Ascending aorta (tissue), 2 donors: ENCODE data around the gene TRIM4. TPM values are rescaled to one million over a fixed set of nuclear protein-coding genes. Genes with fewer than 3 reads are reported as not detected.

ENCODE experiments used
- DNase-seq, 2 donors: peaks; one replicate each; pipeline ENCODE4 v3.0.0-alpha.2; 2019; ENCODE audit warnings: low spot score in 2 of 2
- H3K27ac ChIP-seq, 2 donors: fragments of 200-600 bp; sonication (generic); one replicate each; pipeline ENCODE4 v1.5.1; 2016 to 2017; ENCODE audit warnings: mild to moderate bottlenecking in 1 of 2
- H3K27me3 ChIP-seq: fragments of 200-600 bp; sonication (generic); one replicate; pipeline ENCODE4 v1.5.1; 2017
- H3K36me3 ChIP-seq, 2 donors: fragments of 200-600 bp; sonication (generic); one replicate each; pipeline ENCODE4 v1.5.1; 2016
- H3K4me1 ChIP-seq, 2 donors: fragments of 200-600 bp; sonication (generic); one replicate each; pipeline ENCODE4 v1.5.1; 2016 to 2017; ENCODE audit warnings: mild to moderate bottlenecking in 1 of 2
- H3K4me3 ChIP-seq, 2 donors: fragments of 200-600 bp; sonication (generic); one replicate each; pipeline ENCODE4 v1.5.1; 2016 to 2017; ENCODE audit warnings: mild to moderate bottlenecking in 1 of 2
- H3K9me3 ChIP-seq, 2 donors: fragments of 200-600 bp; sonication (generic); one replicate each; pipeline ENCODE4 v1.5.1; 2016
- CTCF ChIP-seq, 3 experiments: fragments of 200-600 bp in 2 of 3; fragments of 450-650 bp in 1 of 3; sonication (generic) in 2 of 3; IDR thresholded peaks; one replicate each; pipeline ENCODE4 v1.5.1; 2016 to 2019; ENCODE audit warnings: antibody characterized with exemption in 3 of 3, mild to moderate bottlenecking in 1 of 3, moderate library complexity in 1 of 3
- intact Hi-C: fragments of 100-400 bp; cut with DNase I; formaldehyde crosslinking; loops from one replicate; pipeline ENCODE4 v1.15.1; 2023
- total RNA-seq: library from RNA; depleted of rRNA; stranded (reverse); fragments of >200 nt; gene quantifications from one replicate; pipeline ENCODE4 v1.1.0, GENCODE V29; 2016

The TRIM4 gene
- total RNA-seq, 1 donor from 2014 or later: 12.7 TPM

- no peak overlapping the region for H3K4me3 ChIP-seq
- intact Hi-C loops: no loop called here
- H3K27me3 ChIP-seq: no peaks in the 10 kb centered on the region
- H3K27ac ChIP-seq: no peak overlapping the region
- H3K9me3 ChIP-seq: peaks cover 0 to 13% of the 10 kb centered on the region in 2 donors
- no peak for DNase-seq
- TF ChIP-seq CTCF (IDR thresholded peaks at IDR 0.05): no peak
- H3K36me3 ChIP-seq: no peaks in the 10 kb centered on the region
- H3K4me1 ChIP-seq: peaks cover 0 to 28% of the 10 kb centered on the region in 2 donors
Observed at GRCh38 chr7:99863847-99864440, 55.4 kb downstream of the TRIM4 start.

GRCh38 chr7:99860281-99861127, 58.8 kb downstream of the TRIM4 start:
- H3K9me3 ChIP-seq: peaks cover 0 to 13% of the 10 kb centered on the region in 2 donors
- peak overlapping the region in 1 of 2 donors; percentile 20 for H3K4me3 ChIP-seq
- no peak for TF ChIP-seq CTCF (IDR thresholded peaks at IDR 0.05)
- no peaks in the 10 kb centered on the region for H3K36me3 ChIP-seq
- no peaks in the 10 kb centered on the region for H3K27me3 ChIP-seq
- peak overlapping the region; percentile 82 to 96 for H3K27ac ChIP-seq
- H3K4me1 ChIP-seq: peaks cover 0 to 28% of the 10 kb centered on the region in 2 donors
- intact Hi-C loops: loop anchor here (2.0 kb wide), 1 partner anchor 58 kb away; the partner anchor contains the start of gene TRIM4
- peak; percentile 36 to 93 for DNase-seq

- TF ChIP-seq CTCF (IDR thresholded peaks at IDR 0.05): no peak
- Histone ChIP-seq H3K36me3 (no peaks in the 10 kb centered on the region), H3K4me1 (peaks cover 0 to 9% of the 10 kb centered on the region in 2 donors), H3K27me3 (no peaks in the 10 kb centered on the region), H3K9me3 (no peaks in the 10 kb centered on the region), H3K27ac (no peak overlapping the region), H3K4me3 (no peak overlapping the region)
- intact Hi-C loops: no loop called here
- no peak for DNase-seq
Observed at GRCh38 chr7:99855236-99855635, 64.1 kb downstream of the TRIM4 start.

DNA sequence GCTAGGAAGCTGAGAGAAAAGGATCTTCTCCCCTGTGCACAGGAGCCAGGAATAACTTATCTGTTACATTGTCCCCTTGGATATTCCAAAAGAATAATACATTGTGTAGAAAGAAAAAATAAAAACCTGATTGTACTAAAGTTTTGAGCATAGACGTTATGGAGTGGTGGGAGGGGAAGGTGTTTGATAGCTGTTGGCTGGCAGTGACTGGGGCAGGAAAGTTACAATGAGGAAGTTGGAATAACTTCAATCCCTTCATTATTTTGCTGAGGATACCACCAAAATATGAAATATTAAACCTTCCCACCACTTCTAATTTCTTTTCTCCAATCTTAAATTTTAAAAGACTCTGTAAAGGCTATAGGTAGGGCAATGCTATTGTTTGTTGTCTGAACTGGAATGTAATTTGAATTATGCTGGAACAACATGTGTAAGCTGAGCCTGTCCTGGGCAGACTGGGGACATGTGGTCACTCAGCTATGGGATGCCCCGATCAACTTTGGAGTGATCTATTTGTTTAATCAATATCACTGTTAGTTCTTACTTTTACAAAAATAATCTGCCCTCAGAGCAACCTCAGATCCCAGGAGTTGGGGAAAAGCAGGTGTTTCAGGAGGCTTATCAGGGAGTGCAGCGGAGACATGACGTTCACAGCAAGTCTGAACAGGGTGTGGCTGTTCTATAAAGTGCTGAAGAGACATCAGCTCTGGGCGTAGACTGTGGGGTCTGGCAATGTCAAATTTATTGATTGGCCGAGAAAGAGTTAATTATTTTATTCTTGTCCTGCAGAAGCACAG, 70.7 kb downstream of the TRIM4 start:
- Histone ChIP-seq H3K4me1 (no peaks in the 10 kb centered on the region), H3K9me3 (no peaks in the 10 kb centered on the region), H3K36me3 (no peaks in the 10 kb centered on the region), H3K27me3 (no peaks in the 10 kb centered on the region), H3K4me3 (no peak overlapping the region), H3K27ac (no peak overlapping the region)
- no peak for TF ChIP-seq CTCF (IDR thresholded peaks at IDR 0.05)
- DNase-seq: no peak
- intact Hi-C loops: no loop called here

DNA sequence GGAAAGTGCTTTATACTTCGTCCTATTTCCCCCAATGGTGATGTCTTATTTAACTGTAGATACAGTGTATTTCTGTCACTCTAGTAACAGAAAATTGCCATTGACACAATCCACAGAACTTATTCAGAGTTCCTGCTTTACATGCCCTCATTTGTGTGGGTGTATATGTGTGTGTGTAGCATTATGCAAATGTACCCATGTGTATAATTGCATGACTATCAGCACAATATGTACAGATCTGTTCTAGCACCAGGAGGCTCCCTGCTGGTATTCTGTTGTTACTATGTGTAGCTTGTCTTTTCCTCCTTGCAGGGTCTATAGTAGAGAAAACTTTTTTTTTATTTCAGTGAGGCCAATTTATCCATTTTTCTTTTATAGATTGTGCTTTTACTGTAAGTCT, 75.0 kb downstream of the TRIM4 start:
- no peaks in the 10 kb centered on the region for H3K4me1 ChIP-seq
- H3K36me3 ChIP-seq: no peaks in the 10 kb centered on the region
- no peaks in the 10 kb centered on the region for H3K27me3 ChIP-seq
- no peak for TF ChIP-seq CTCF (IDR thresholded peaks at IDR 0.05)
- no peaks in the 10 kb centered on the region for H3K9me3 ChIP-seq
- intact Hi-C loops: no loop called here
- DNase-seq: no peak
- H3K27ac ChIP-seq: no peak overlapping the region
- no peak overlapping the region for H3K4me3 ChIP-seq
